Uterus (tissue), 4 donors: ENCODE data around the gene THRB. TPM values are rescaled to one million over a fixed set of nuclear protein-coding genes. Genes with fewer than 3 reads are reported as not detected.

ENCODE experiments used
- DNase-seq, 2 donors: peaks; one replicate each; pipeline ENCODE4 v3.0.0-alpha.2; 2019 to 2020
- H3K27ac ChIP-seq, 2 donors: fragments of 200-600 bp; sonication (generic); 1 replicate in 1 of 2; 2 replicates in 1 of 2; pipeline ENCODE4 v1.5.1; 2016 to 2018
- H3K27me3 ChIP-seq, 2 donors: fragments of 200-600 bp; sonication (generic); one replicate each; pipeline ENCODE4 v1.5.1; 2018 to 2019; ENCODE audit warnings: control low read depth in 1 of 2
- H3K36me3 ChIP-seq, 2 donors: fragments of 200-600 bp; sonication (generic); one replicate each; pipeline ENCODE4 v1.5.1; 2019; ENCODE audit warnings: control low read depth in 1 of 2
- H3K4me1 ChIP-seq, 2 donors: fragments of 200-600 bp; sonication (generic); one replicate each; pipeline ENCODE4 v1.5.1; 2018 to 2019; ENCODE audit warnings: control low read depth in 1 of 2
- H3K4me3 ChIP-seq, 2 donors: fragments of 200-600 bp; sonication (generic); 1 replicate in 1 of 2; 2 replicates in 1 of 2; pipeline ENCODE4 v1.5.1; 2018 to 2019; ENCODE audit warnings: mild to moderate bottlenecking in 1 of 2
- H3K9me3 ChIP-seq, 2 donors: fragments of 200-600 bp; sonication (generic); one replicate each; pipeline ENCODE4 v1.5.1; 2019; ENCODE audit warnings: control low read depth in 1 of 2
- POLR2A ChIP-seq, 2 donors: fragments of 450-650 bp; IDR thresholded peaks; one replicate each; pipeline ENCODE4 v1.6.1; 2016; ENCODE audit warnings: antibody characterized with exemption in 2 of 2, mild to moderate bottlenecking in 1 of 2, moderate library complexity in 1 of 2
- intact Hi-C: fragments of 100-400 bp; cut with DNase I; formaldehyde crosslinking; loops from one replicate; pipeline ENCODE4 v1.15.1; 2023; ENCODE audit warnings: low total_unique reads
- total RNA-seq, 4 donors: library from RNA; depleted of rRNA in 3 of 4; stranded (reverse); fragments of >200 nt in 3 of 4; gene quantifications; one replicate each; pipeline versions ENCODE4 v1.1.0 to v1.2.4, GENCODE V29; 2014 to 2023
- TF ChIP-seq, protein P1 (sequence below), 4 experiments: fragments of 200-600 bp in 2 of 4; fragments of 450-650 bp in 2 of 4; sonication (generic) in 2 of 4; IDR thresholded peaks; one replicate each; pipeline ENCODE4 v1.5.1; 2016 to 2019; ENCODE audit warnings: antibody characterized with exemption in 4 of 4, mild to moderate bottlenecking in 2 of 4, moderate library complexity in 1 of 4
- donor health status: DM: yes; HTN: yes; CAD: no.

The THRB gene
- total RNA-seq, 4 donors from 2014 or later, result 4.6 to 38.2 (median 17.3) TPM

DNA sequence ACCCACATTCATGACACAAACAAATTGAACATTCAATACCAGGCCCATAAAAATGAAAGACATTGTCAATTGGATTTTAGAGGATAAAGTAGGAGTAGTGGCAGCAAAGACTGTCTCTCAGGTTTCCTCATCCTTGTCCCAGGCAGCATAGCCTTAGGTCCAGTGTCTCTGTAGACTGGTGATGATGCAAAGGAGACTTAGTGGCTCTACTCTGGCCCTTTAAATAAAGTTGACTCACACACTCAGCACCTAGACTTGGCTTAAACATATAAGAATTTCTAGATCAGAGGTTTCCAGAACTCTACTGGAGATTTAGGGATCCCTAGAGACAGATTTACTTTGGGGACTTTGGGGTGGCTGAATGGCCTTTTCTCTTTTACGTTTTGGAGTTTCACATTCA, 382.9 kb downstream of the THRB start:
- H3K4me3 ChIP-seq, result no peak overlapping the region
- H3K4me1 ChIP-seq, result no peaks in the 10 kb centered on the region
- no peak for DNase-seq
- H3K27me3 ChIP-seq, result no peaks in the 10 kb centered on the region
- intact Hi-C loops, result no loop called here
- H3K27ac ChIP-seq, result no peak overlapping the region
- H3K36me3 ChIP-seq, result no peaks in the 10 kb centered on the region
- TF ChIP-seq POLR2A (IDR thresholded peaks at IDR 0.05), result no peak
- TF ChIP-seq, protein P1, sequence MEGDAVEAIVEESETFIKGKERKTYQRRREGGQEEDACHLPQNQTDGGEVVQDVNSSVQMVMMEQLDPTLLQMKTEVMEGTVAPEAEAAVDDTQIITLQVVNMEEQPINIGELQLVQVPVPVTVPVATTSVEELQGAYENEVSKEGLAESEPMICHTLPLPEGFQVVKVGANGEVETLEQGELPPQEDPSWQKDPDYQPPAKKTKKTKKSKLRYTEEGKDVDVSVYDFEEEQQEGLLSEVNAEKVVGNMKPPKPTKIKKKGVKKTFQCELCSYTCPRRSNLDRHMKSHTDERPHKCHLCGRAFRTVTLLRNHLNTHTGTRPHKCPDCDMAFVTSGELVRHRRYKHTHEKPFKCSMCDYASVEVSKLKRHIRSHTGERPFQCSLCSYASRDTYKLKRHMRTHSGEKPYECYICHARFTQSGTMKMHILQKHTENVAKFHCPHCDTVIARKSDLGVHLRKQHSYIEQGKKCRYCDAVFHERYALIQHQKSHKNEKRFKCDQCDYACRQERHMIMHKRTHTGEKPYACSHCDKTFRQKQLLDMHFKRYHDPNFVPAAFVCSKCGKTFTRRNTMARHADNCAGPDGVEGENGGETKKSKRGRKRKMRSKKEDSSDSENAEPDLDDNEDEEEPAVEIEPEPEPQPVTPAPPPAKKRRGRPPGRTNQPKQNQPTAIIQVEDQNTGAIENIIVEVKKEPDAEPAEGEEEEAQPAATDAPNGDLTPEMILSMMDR (IDR thresholded peaks at IDR 0.05), result no peak
- no peaks in the 10 kb centered on the region for H3K9me3 ChIP-seq

DNA sequence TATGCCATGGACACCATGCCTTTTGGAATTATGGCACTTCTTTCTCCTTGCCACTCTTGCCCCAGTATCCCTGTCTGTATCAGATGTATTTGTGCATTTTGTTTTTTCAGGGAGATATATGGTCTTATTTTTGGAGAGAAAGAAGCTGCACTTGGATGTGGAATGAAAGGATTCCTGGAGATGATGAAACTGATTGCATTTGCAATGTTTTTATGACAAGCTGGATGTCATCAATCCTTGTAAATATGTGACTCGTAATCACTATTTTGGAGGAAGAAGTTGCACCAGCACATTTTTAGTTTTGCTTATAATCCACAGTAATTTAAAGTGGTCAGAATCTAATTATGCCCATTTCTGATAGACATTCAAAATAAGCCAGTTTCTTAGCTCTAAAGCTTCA, 384.6 kb downstream of the THRB start:
- no peak overlapping the region for H3K4me3 ChIP-seq
- no peaks in the 10 kb centered on the region for H3K9me3 ChIP-seq
- H3K27ac ChIP-seq, result peak overlapping the region in 1 of 2 donors; percentile 14
- H3K36me3 ChIP-seq, result no peaks in the 10 kb centered on the region
- DNase-seq, result no peak
- H3K27me3 ChIP-seq, result no peaks in the 10 kb centered on the region
- intact Hi-C loops, result no loop called here
- no peaks in the 10 kb centered on the region for H3K4me1 ChIP-seq
- TF ChIP-seq, protein P1 (IDR thresholded peaks at IDR 0.05), result no peak
- TF ChIP-seq POLR2A (IDR thresholded peaks at IDR 0.05), result no peak

DNA sequence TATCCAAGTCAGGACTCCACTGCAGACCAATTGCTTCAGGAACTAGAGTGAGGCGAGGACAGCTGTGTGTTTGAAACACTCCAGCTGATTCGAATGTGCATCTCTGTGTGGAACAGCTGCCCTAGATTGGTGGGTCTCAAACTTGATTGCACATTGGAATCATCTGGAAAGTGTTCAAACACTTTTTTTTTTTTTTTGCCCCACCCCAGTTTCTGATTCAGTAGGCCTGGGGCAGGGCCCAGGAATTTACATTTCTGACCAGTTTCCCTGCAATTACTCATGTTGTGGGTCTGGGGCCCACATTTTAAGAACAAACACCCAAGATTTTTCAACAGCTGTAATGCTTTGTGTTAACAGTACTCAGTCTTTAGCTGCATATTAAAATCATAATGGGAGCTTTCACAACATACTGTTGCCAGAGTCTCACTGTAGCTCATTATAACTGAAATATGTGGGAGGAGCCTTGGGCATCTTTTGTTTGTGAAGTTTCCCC, 392.9 kb downstream of the THRB start:
- DNase-seq, result no peak
- Histone ChIP-seq H3K36me3 (no peaks in the 10 kb centered on the region), H3K27me3 (no peaks in the 10 kb centered on the region), H3K4me3 (no peak overlapping the region), H3K27ac (no peak overlapping the region), H3K4me1 (no peaks in the 10 kb centered on the region), H3K9me3 (no peaks in the 10 kb centered on the region)
- no peak for TF ChIP-seq POLR2A (IDR thresholded peaks at IDR 0.05)
- TF ChIP-seq, protein P1 (IDR thresholded peaks at IDR 0.05), result no peak
- intact Hi-C loops, result no loop called here

DNA sequence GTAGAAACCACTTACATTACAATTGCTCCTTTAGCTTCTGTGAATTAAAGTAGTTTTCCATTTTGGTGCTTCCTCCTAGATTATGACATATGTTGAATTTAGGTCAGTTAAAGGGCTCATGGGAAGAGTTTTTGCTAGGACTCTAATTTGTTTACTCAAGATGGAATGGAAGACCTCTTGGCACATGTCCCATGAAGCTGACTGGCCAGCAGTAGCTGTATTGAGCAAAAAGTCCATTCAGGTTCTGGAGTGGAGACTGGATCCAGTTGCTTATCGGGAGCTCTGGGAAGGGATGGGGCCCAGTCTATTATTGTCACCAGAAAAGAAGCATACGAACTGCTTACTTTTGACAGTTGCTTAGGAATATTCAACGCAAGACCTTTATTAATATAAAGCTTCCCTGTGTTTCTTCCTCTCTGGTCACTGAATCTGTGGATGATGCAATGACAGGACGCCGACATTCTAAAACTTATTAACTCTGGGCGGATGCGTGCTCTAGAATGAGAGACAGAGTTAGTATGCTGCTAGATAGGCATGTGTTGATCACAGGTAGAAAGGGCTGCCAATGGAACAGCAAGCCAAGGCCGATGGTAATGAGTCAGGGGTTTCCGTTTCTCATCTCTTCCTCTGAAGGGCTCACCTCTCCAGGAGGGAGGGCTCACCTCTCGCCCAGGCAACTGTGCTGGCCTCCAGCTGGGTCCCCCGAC, 393.8 kb downstream of the THRB start:
- Histone ChIP-seq H3K9me3 (no peaks in the 10 kb centered on the region), H3K27me3 (no peaks in the 10 kb centered on the region), H3K27ac (no peak overlapping the region), H3K4me1 (no peaks in the 10 kb centered on the region), H3K4me3 (no peak overlapping the region), H3K36me3 (no peaks in the 10 kb centered on the region)
- intact Hi-C loops, result no loop called here
- TF ChIP-seq, protein P1 (IDR thresholded peaks at IDR 0.05), result no peak
- no peak for TF ChIP-seq POLR2A (IDR thresholded peaks at IDR 0.05)
- DNase-seq, result no peak

DNA sequence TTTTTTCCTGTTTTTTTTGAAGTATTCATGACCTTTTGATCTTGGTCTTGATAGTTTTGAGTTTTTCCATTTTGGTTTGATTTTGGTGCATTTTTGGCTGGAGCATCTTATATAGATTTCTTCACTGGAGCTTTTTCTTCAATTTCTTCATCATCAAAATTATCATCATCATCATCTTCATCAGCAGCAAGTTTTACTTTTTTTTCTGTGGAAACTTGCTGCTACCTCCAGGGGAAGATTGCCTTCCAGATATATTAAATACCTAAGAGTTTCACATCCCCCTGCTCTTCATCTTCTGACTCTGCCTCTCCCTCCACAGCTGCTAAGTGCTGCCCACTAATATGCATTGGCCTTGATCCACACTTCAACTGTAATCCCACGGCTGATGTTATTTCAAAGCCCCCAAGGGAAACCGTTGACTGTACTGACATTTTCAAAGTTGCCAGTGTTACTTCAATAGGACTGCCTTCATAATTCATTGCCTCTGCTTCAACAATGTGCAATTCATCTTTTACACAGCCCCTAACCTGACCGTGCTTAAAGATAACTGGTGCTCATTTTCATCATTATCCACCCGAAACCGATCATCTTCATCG, 397.9 kb downstream of the THRB start:
- intact Hi-C loops, result no loop called here
- no peak for DNase-seq
- Histone ChIP-seq H3K27ac (no peak overlapping the region), H3K36me3 (no peaks in the 10 kb centered on the region), H3K9me3 (no peaks in the 10 kb centered on the region), H3K4me3 (no peak overlapping the region), H3K4me1 (no peaks in the 10 kb centered on the region), H3K27me3 (no peaks in the 10 kb centered on the region)
- TF ChIP-seq, protein P1 (IDR thresholded peaks at IDR 0.05), result no peak
- TF ChIP-seq POLR2A (IDR thresholded peaks at IDR 0.05), result no peak
